Endodermal cell (in vitro differentiated cells): ENCODE measurements around the gene ANKRD44. TPM values are rescaled to one million over a fixed set of nuclear protein-coding genes. Genes with fewer than 3 reads are reported as not detected.

ENCODE experiments used
- DNase-seq: peaks from one replicate; pipeline ENCODE4 v3.0.0-alpha.2; 2017
- H3K27ac ChIP-seq: 2 replicates; pipeline ENCODE4 v1.5.1; 2013; ENCODE audit warnings: mild to moderate bottlenecking, low read depth, low read length, moderate library complexity
- H3K27me3 ChIP-seq: 2 replicates; pipeline ENCODE4 v1.6.1; 2013; ENCODE audit warnings: mild to moderate bottlenecking, low read length, moderate library complexity; ENCODE audit not compliant: insufficient read depth, control insufficient read depth, poor library complexity, severe bottlenecking
- H3K36me3 ChIP-seq: 2 replicates; pipeline ENCODE4 v1.7.0; 2013; ENCODE audit warnings: mild to moderate bottlenecking, low read length, moderate library complexity; ENCODE audit not compliant: control insufficient read depth, insufficient read depth
- H3K4me1 ChIP-seq: one replicate; pipeline ENCODE4 v1.7.0; 2013; ENCODE audit warnings: low read length; ENCODE audit not compliant: control insufficient read depth, insufficient read depth
- H3K4me3 ChIP-seq: 2 replicates; pipeline ENCODE4 v1.5.1; 2013; ENCODE audit warnings: mild to moderate bottlenecking, low read length, moderate library complexity
- H3K9ac ChIP-seq: 2 replicates; pipeline ENCODE4 v1.6.1; 2013; ENCODE audit warnings: mild to moderate bottlenecking, low read length, moderate library complexity; ENCODE audit not compliant: poor library complexity, severe bottlenecking; ENCODE audit errors: extremely low read depth
- H3K9me3 ChIP-seq: 2 replicates; pipeline ENCODE4 v1.6.1; 2013; ENCODE audit warnings: mild to moderate bottlenecking, low read length, moderate library complexity; ENCODE audit not compliant: control insufficient read depth
- H3K27ac Mint-ChIP-seq: 2 replicates; pipeline ENCODE4 v1.8.0; 2020; ENCODE audit warnings: mixed read lengths
- H3K27me3 Mint-ChIP-seq: 2 replicates; pipeline ENCODE4 v1.8.0; 2021; ENCODE audit warnings: mild to moderate bottlenecking, mixed read lengths; ENCODE audit not compliant: insufficient read depth
- H3K36me3 Mint-ChIP-seq: 2 replicates; pipeline ENCODE4 v1.8.0; 2020; ENCODE audit warnings: low read depth, mixed read lengths
- H3K4me1 Mint-ChIP-seq: 2 replicates; pipeline ENCODE4 v1.8.0; 2020; ENCODE audit warnings: mixed read lengths
- H3K4me3 Mint-ChIP-seq: 2 replicates; pipeline ENCODE4 v1.8.0; 2020; ENCODE audit warnings: mild to moderate bottlenecking, moderate library complexity, mixed read lengths
- H3K9me3 Mint-ChIP-seq: 2 replicates; pipeline ENCODE4 v1.8.0; 2020; ENCODE audit warnings: mild to moderate bottlenecking, mixed read lengths
- CTCF ChIP-seq: fragments of 200-600 bp; sonication (generic); conservative IDR thresholded peaks from 2 replicates; pipeline ENCODE4 v1.5.0; 2021; ENCODE audit warnings: antibody characterized with exemption, mild to moderate bottlenecking
- WGBS, 2 experiments: methylation state at CpG; one replicate each; pipeline versions ENCODE4 v1.1.5 to v1.1.7; 2013; ENCODE audit warnings: missing lambda C conversion rate in 2 of 2, mixed read lengths in 1 of 2; ENCODE audit not compliant: insufficient coverage in 1 of 2, insufficient read length in 1 of 2; 5-methylcytosine and 5-hydroxymethylcytosine counted together
- total RNA-seq, 2 donors: library from RNA; stranded (reverse); fragmentation: NEBNext Ultra II Directional in 1 of 2; extraction: Animal tissue kit (Norgen Biotek cat#: 25700) in 1 of 2; gene quantifications; 2 replicates in 1 of 2; 3 replicates in 1 of 2; pipeline ENCODE4 v1.2.1, GENCODE V29; 2021

ANKRD44 gene
- total RNA-seq, 2 donors from 2014 or later = 6.2 to 10.6 TPM

GRCh38 chr2:197007716-197008628, 302.6 kb downstream of the ANKRD44 start:
- Mint-ChIP-seq H3K4me1 (peaks cover 45% of the 10 kb centered on the region), H3K4me3 (no peak overlapping the region), H3K9me3 (no peaks in the 10 kb centered on the region), H3K36me3 (no peaks in the 10 kb centered on the region), H3K27me3 (peaks cover 6% of the 10 kb centered on the region), H3K27ac (peak overlapping the region; percentile 42)
- Histone ChIP-seq H3K4me3 (no peak overlapping the region), H3K27ac (no peak overlapping the region), H3K4me1 (peaks cover 13% of the 10 kb centered on the region), H3K9me3 (no peaks in the 10 kb centered on the region), H3K27me3 (peaks cover 6% of the 10 kb centered on the region), H3K9ac (no peak overlapping the region), H3K36me3 (no peaks in the 10 kb centered on the region)
- 82 to 93% methylated on average over 3 of the region's 4 CpGs for WGBS, 2 experiments
- TF ChIP-seq CTCF = no peak
- no peak for DNase-seq

GRCh38 chr2:197001921-197002320, 308.7 kb downstream of the ANKRD44 start:
- H3K4me3 Mint-ChIP-seq = no peak overlapping the region
- no peak for DNase-seq
- no peaks in the 10 kb centered on the region for H3K9me3 ChIP-seq
- H3K27me3 Mint-ChIP-seq = peaks cover 6% of the 10 kb centered on the region
- H3K9ac ChIP-seq = no peak overlapping the region
- no peak overlapping the region for H3K27ac Mint-ChIP-seq
- H3K27me3 ChIP-seq = peaks cover 6% of the 10 kb centered on the region
- no peak overlapping the region for H3K27ac ChIP-seq
- no peaks in the 10 kb centered on the region for H3K9me3 Mint-ChIP-seq
- H3K36me3 Mint-ChIP-seq = no peaks in the 10 kb centered on the region
- peaks cover 8% of the 10 kb centered on the region for H3K4me1 Mint-ChIP-seq
- no peaks in the 10 kb centered on the region for H3K36me3 ChIP-seq
- no peak overlapping the region for H3K4me3 ChIP-seq
- 100% methylated on average over 1 of the region's 1 CpG; no CpG with 5 or more reads in 1 of the 2 experiments for WGBS, 2 experiments
- peaks cover 3% of the 10 kb centered on the region for H3K4me1 ChIP-seq
- no peak for TF ChIP-seq CTCF

GRCh38 chr2:196995757-196996314, 314.7 kb downstream of the ANKRD44 start:
- no peaks in the 10 kb centered on the region for H3K9me3 Mint-ChIP-seq
- no peaks in the 10 kb centered on the region for H3K27me3 Mint-ChIP-seq
- Histone ChIP-seq H3K27me3 (no peaks in the 10 kb centered on the region), H3K9ac (no peak overlapping the region), H3K27ac (no peak overlapping the region), H3K4me3 (no peak overlapping the region), H3K9me3 (no peaks in the 10 kb centered on the region), H3K4me1 (no peaks in the 10 kb centered on the region), H3K36me3 (no peaks in the 10 kb centered on the region)
- no peak for TF ChIP-seq CTCF
- no peak overlapping the region for H3K27ac Mint-ChIP-seq
- H3K4me1 Mint-ChIP-seq = peaks cover under 1% of the 10 kb centered on the region
- no peak overlapping the region for H3K4me3 Mint-ChIP-seq
- 89 to 95% methylated on average over 3 of the region's 3 CpGs for WGBS, 2 experiments
- DNase-seq = no peak
- H3K36me3 Mint-ChIP-seq = no peaks in the 10 kb centered on the region
